ENCODE results near the gene CDC42BPA.

DNA sequence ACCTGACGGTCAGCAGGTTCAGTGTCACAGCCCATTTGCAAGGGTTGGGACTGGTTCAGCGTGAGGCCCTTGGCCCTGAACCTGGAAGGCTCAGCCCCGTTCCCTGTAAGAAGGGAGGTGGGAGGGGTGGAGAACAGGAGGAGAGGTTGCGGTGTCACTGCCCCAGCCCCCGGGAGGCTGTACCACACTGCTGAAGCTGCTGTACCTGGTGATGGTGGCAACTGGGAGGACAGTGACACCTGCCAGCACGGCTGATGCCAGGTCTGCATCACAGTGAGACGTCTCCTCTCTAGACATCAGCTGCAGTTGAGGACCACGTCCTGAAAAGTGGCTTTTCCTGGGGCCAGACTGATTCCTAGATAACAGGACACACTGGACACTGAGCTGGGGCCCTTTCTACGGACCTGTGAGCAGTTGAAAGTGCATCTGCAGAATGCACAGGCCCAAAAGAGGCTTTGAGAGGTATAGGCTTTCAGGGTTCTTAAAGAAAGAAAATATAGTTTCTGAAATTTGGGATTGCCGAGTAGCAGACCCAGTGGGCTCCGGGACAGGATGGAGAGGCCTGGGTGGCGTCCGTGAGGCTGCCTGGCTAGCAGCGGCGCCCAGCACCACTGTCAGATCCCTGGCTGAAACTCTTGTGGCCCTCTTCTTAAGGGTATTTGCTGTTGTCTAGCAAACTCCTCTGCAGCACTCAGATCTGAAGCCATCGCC, 330.5 kb downstream of the CDC42BPA start:
- TF ChIP-seq POLR2A (IDR thresholded peaks at IDR 0.05) (no peak), EP300 (IDR thresholded peaks at IDR 0.05) (no peak)
- TF ChIP-seq, protein P1, sequence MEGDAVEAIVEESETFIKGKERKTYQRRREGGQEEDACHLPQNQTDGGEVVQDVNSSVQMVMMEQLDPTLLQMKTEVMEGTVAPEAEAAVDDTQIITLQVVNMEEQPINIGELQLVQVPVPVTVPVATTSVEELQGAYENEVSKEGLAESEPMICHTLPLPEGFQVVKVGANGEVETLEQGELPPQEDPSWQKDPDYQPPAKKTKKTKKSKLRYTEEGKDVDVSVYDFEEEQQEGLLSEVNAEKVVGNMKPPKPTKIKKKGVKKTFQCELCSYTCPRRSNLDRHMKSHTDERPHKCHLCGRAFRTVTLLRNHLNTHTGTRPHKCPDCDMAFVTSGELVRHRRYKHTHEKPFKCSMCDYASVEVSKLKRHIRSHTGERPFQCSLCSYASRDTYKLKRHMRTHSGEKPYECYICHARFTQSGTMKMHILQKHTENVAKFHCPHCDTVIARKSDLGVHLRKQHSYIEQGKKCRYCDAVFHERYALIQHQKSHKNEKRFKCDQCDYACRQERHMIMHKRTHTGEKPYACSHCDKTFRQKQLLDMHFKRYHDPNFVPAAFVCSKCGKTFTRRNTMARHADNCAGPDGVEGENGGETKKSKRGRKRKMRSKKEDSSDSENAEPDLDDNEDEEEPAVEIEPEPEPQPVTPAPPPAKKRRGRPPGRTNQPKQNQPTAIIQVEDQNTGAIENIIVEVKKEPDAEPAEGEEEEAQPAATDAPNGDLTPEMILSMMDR (IDR thresholded peaks at IDR 0.05) = no peak
